Lower leg skin (tissue), 4 donors: Measurements from ENCODE around the gene BHLHE41. TPM values are rescaled to one million over a fixed set of nuclear protein-coding genes. Genes with fewer than 3 reads are reported as not detected.

ENCODE experiments used
- DNase-seq, 2 donors: peaks; one replicate each; pipeline ENCODE4 v3.0.0-alpha.2; 2019; ENCODE audit warnings: low spot score in 2 of 2
- H3K4me3 ChIP-seq: fragments of 200-600 bp; sonication (generic); 2 replicates; pipeline ENCODE4 v1.5.1; 2017; ENCODE audit warnings: mild to moderate bottlenecking, low read depth; ENCODE audit not compliant: poor library complexity, severe bottlenecking
- CTCF ChIP-seq, 3 donors: fragments of 450-650 bp; IDR thresholded peaks; one replicate each; pipeline ENCODE4 v1.5.1; 2016; ENCODE audit warnings: antibody characterized with exemption in 3 of 3, mild to moderate bottlenecking in 3 of 3, moderate library complexity in 2 of 3
- POLR2A ChIP-seq, 2 donors: fragments of 450-650 bp; IDR thresholded peaks; one replicate each; pipeline ENCODE4 v1.6.1; 2016 to 2017; ENCODE audit warnings: antibody characterized with exemption in 2 of 2, mild to moderate bottlenecking in 1 of 2, moderate library complexity in 1 of 2
- WGBS, 2 donors: methylation state at CpG; one replicate each; pipeline ENCODE4 v1.1.5; 2018; 5-methylcytosine and 5-hydroxymethylcytosine counted together
- intact Hi-C: fragments of 100-400 bp; cut with DNase I; formaldehyde crosslinking; loops from one replicate; pipeline ENCODE4 v1.15.0; 2023; ENCODE audit warnings: low total_unique reads
- total RNA-seq, 4 donors: library from RNA; depleted of rRNA; stranded (reverse); fragments of >200 nt; gene quantifications; one replicate each; pipeline ENCODE4 v1.1.0, GENCODE V29; 2016

Gene BHLHE41
- total RNA-seq, result 10 to 100 TPM in 1 of 4 donors, 1 to 10 TPM in 3; 4.9 to 14.5 (median 7.2) TPM

DNA sequence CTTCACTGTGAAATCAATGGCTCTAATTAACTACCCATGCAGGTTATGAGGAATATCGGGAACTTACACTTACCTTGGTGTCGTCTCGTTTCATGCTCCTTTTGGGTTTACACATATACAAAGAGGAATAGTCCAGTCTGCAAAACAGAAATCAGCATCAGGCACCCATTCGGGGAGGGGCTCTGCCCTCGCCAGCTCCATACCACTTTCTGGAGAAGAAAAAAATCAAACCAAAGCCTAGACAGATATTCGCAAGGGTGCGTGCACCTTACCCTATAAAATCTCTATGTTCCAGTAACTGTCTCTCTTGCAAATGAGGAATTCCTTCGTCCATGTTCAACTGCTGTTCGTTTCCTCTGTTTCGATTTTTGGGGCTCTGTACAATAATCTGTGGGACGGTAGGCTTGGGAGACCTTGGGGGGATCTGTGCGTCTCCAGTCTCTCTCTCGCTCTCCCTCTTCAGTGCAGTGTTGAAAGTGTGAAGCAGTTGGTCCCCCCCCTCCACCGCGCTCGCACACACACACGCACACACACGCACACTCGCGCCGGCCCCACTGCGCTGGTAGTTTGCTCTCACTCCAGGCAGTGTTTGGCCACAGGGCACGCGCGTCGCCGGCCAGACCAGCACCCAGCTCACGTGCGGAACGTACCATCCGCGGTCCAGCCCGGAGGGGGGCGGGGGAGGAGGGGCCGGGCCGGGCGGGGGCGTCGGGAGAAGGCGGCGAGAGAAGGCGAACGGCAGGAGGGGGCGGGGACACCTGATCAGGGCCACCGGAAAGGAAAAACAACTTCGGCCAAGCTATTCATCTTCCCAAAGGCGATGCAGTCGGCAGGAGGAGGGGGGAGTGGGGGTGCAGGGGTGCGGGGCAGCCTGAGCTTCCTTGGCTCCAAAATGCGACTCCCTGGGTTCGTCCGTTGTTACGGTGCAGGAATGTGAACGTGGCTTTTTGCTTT, at the start of gene BHLHE41:
TSS of gene BHLHE41 (minus strand) at position 592 of the 954 bp plus-strand sequence. CDS start at position 334, 258 bp downstream.
- H3K4me3 ChIP-seq, result peak within 1 kb of the TSS; percentile 26
- TF ChIP-seq CTCF (IDR thresholded peaks at IDR 0.05), result no peak
- no peak for TF ChIP-seq POLR2A (IDR thresholded peaks at IDR 0.05)
- DNase-seq, result peak; percentile 56 to 95
- 1% methylated on average over 32 to 43 of the region's 54 CpGs for WGBS, 2 donors
- intact Hi-C loops, result loop anchor here (10.0 kb wide), 1 partner anchor 400 kb away; no protein-coding TSS in a partner anchor

- intact Hi-C loops, result no loop called here
- TF ChIP-seq POLR2A (IDR thresholded peaks at IDR 0.05) (no peak), CTCF (IDR thresholded peaks at IDR 0.05) (no peak)
- no peak overlapping the region for H3K4me3 ChIP-seq
- 78 to 79% methylated on average over 4 of the region's 4 CpGs for WGBS, 2 donors
- no peak for DNase-seq
These were observed 48.2 kb upstream of the BHLHE41 start for GRCh38 chr12:26172946-26173552.

- 59 to 69% methylated on average over 7 of the region's 7 CpGs for WGBS, 2 donors
- intact Hi-C loops, result no loop called here
- TF ChIP-seq POLR2A (IDR thresholded peaks at IDR 0.05), result no peak
- no peak for TF ChIP-seq CTCF (IDR thresholded peaks at IDR 0.05)
- DNase-seq, result no peak
- H3K4me3 ChIP-seq, result no peak overlapping the region
These were observed 47.7 kb upstream of the BHLHE41 start for GRCh38 chr12:26172539-26172938.

DNA sequence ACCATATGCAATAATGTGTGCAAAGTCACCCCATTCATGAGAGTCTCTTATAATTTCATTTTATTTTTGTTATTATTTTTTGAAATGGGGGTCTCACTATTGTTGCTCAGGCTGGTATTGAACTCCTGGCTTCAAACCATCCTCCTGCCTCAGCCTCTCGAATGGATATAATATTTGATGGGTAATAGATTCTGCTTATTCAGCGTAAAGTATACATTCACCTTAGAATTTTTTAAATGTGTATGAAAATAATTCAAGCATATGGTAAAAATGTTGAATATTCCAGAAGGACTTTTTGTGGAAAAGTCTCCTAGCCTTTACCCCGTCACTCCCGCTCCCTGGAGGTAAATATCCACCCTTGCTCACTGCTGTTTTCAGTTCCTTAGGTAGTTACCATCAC, 47.2 kb upstream of the BHLHE41 start:
- intact Hi-C loops, result no loop called here
- no peak overlapping the region for H3K4me3 ChIP-seq
- TF ChIP-seq POLR2A (IDR thresholded peaks at IDR 0.05) (no peak), CTCF (IDR thresholded peaks at IDR 0.05) (no peak)
- 88 to 95% methylated on average over 4 of the region's 4 CpGs for WGBS, 2 donors
- DNase-seq, result no peak

DNA sequence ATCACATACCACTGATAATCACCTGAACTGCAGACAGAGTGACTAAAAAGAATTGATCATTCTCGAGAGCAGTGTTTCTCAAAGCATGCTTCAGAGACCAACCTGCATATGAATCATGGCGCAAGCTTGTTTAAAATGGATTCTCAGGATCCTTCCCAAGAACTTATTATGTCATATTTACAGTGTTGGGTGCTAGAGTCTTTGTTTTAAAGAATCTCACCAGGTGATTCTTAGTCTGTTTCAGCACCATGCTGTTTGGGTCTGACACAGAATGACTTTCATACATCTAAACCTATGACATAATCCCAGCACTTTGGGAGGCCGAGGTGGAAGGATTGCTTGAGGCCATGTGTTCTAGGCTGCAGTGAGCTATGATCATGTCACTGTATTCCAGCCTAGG, 39.3 kb upstream of the BHLHE41 start:
- DNase-seq, result no peak
- intact Hi-C loops, result no loop called here
- no peak overlapping the region for H3K4me3 ChIP-seq
- 57 to 83% methylated on average over 3 of the region's 3 CpGs for WGBS, 2 donors
- no peak for TF ChIP-seq CTCF (IDR thresholded peaks at IDR 0.05)
- no peak for TF ChIP-seq POLR2A (IDR thresholded peaks at IDR 0.05)
